CD4-positive, alpha-beta T cell treated with Interleukin-21 for 1 hour (primary cell): ENCODE data around the gene PKNOX2.

Experiments used
- DNase-seq: peaks from one replicate; pipeline ENCODE4 v3.0.0-alpha.2; 2020

PKNOX2 gene

GRCh38 chr11:125264100-125265022 is 99.8 kb downstream of the PKNOX2 start:
- DNase-seq = no peak

GRCh38 chr11:125267548-125267947 is 103.0 kb downstream of the PKNOX2 start:
- no peak for DNase-seq

GRCh38 chr11:125268611-125269010 is 104.1 kb downstream of the PKNOX2 start:
- no peak for DNase-seq

GRCh38 chr11:125270106-125270505 is 105.6 kb downstream of the PKNOX2 start:
- DNase-seq = no peak

- DNase-seq = no peak
Measured at GRCh38 chr11:125270711-125271110, 106.2 kb downstream of the PKNOX2 start.

- DNase-seq = no peak
Measured at GRCh38 chr11:125271483-125272091, 107.0 kb downstream of the PKNOX2 start.

- DNase-seq = no peak
Measured at GRCh38 chr11:125272092-125272491, 107.5 kb downstream of the PKNOX2 start.

- no peak for DNase-seq
Measured at GRCh38 chr11:125272821-125273220, 108.3 kb downstream of the PKNOX2 start.

- no peak for DNase-seq
Measured at GRCh38 chr11:125273519-125274000, 109.0 kb downstream of the PKNOX2 start.

GRCh38 chr11:125274309-125274708 is 109.8 kb downstream of the PKNOX2 start:
- DNase-seq = no peak

GRCh38 chr11:125274774-125275173 is 110.2 kb downstream of the PKNOX2 start:
- no peak for DNase-seq

GRCh38 chr11:125275905-125276618 is 111.5 kb downstream of the PKNOX2 start:
- no peak for DNase-seq

- no peak for DNase-seq
Measured at GRCh38 chr11:125276619-125276976, 112.0 kb downstream of the PKNOX2 start.

- no peak for DNase-seq
Measured at GRCh38 chr11:125279676-125280418, 115.3 kb downstream of the PKNOX2 start.

GRCh38 chr11:125280646-125281045 is 116.1 kb downstream of the PKNOX2 start:
- no peak for DNase-seq

- no peak for DNase-seq
Measured at GRCh38 chr11:125281831-125282595, 117.5 kb downstream of the PKNOX2 start.

- no peak for DNase-seq
Measured at GRCh38 chr11:125282596-125282914, 118.0 kb downstream of the PKNOX2 start.

GRCh38 chr11:125284245-125284850 is 119.8 kb downstream of the PKNOX2 start:
- no peak for DNase-seq

GRCh38 chr11:125285844-125286243 is 121.3 kb downstream of the PKNOX2 start:
- DNase-seq = no peak

- no peak for DNase-seq
Measured at GRCh38 chr11:125286486-125286885, 121.9 kb downstream of the PKNOX2 start.

- DNase-seq = no peak
Measured at GRCh38 chr11:125287491-125288210, 123.1 kb downstream of the PKNOX2 start.
